HL-60 (cell line): ENCODE results near the gene PPP1R27.
A peak's percentile ranks its signal among the peaks of the same experiment; 100 is the strongest.

Source experiments
- DNase-seq, 2 experiments: peaks; one replicate each; pipeline ENCODE4 v3.0.0-alpha.2; 2010 to 2020; ENCODE audit warnings: low read depth in 1 of 2, low spot score in 1 of 2
- H3K27ac ChIP-seq: fragments of 250-450 bp; sonication (Bioruptor Pico); replicated peaks from 2 replicates; pipeline ENCODE4 v1.5.1; 2020; ENCODE audit warnings: mild to moderate bottlenecking, moderate library complexity
- H3K27me3 ChIP-seq: fragments of 250-450 bp; sonication (Bioruptor Pico); 2 replicates; pipeline ENCODE4 v1.5.1; 2021; ENCODE audit warnings: mild to moderate bottlenecking, moderate library complexity; ENCODE audit not compliant: insufficient read depth, poor library complexity, severe bottlenecking
- H3K4me3 ChIP-seq: replicated peaks from 2 replicates; pipeline ENCODE4 v1.5.1; 2011; ENCODE audit warnings: mild to moderate bottlenecking, control low read depth, low read length; ENCODE audit not compliant: insufficient read depth
- GABPA ChIP-seq: IDR thresholded peaks from 2 replicates; pipeline ENCODE4 v1.6.1; 2012; ENCODE audit warnings: low read depth
- POLR2AphosphoS5 ChIP-seq: IDR thresholded peaks from 2 replicates; pipeline ENCODE4 v1.6.1; 2012; ENCODE audit warnings: low read depth
- SPI1 ChIP-seq: IDR thresholded peaks from 2 replicates; pipeline ENCODE4 v1.6.1; 2012; ENCODE audit warnings: low read depth, mild to moderate bottlenecking, borderline replicate concordance
- TF ChIP-seq, protein P1 (sequence below): IDR thresholded peaks from one replicate; pipeline ENCODE4 v1.5.1; 2011; ENCODE audit warnings: low read length, control low read depth, inconsistent platforms; ENCODE audit not compliant: insufficient read depth
- TF ChIP-seq, protein P2 (sequence below): IDR thresholded peaks from 2 replicates; pipeline ENCODE4 v1.6.1; 2012; ENCODE audit warnings: low read depth; ENCODE audit not compliant: insufficient replicate concordance

The PPP1R27 gene

DNA sequence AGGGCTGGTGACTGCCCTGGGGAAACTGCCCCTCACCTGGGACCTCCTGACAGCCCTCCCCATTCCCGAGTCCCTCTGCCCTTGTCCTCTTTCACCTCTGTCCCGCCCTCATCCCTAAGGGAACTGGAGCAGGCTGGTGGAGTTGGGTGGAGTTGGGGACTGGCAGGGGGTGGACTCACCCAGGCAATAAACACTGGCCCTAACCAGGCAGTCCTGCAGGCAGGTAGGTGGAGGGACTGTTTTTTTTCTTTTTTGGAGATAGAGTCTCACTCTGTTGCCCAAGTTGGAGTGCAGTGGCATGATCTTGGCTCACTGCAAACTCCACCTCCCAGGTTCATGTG lies 19.2 kb downstream of the PPP1R27 start:
- TF ChIP-seq POLR2AphosphoS5 (no peak), GABPA (no peak), SPI1 (no peak)
- TF ChIP-seq, protein P1, sequence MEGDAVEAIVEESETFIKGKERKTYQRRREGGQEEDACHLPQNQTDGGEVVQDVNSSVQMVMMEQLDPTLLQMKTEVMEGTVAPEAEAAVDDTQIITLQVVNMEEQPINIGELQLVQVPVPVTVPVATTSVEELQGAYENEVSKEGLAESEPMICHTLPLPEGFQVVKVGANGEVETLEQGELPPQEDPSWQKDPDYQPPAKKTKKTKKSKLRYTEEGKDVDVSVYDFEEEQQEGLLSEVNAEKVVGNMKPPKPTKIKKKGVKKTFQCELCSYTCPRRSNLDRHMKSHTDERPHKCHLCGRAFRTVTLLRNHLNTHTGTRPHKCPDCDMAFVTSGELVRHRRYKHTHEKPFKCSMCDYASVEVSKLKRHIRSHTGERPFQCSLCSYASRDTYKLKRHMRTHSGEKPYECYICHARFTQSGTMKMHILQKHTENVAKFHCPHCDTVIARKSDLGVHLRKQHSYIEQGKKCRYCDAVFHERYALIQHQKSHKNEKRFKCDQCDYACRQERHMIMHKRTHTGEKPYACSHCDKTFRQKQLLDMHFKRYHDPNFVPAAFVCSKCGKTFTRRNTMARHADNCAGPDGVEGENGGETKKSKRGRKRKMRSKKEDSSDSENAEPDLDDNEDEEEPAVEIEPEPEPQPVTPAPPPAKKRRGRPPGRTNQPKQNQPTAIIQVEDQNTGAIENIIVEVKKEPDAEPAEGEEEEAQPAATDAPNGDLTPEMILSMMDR: no peak
- TF ChIP-seq, protein P2, sequence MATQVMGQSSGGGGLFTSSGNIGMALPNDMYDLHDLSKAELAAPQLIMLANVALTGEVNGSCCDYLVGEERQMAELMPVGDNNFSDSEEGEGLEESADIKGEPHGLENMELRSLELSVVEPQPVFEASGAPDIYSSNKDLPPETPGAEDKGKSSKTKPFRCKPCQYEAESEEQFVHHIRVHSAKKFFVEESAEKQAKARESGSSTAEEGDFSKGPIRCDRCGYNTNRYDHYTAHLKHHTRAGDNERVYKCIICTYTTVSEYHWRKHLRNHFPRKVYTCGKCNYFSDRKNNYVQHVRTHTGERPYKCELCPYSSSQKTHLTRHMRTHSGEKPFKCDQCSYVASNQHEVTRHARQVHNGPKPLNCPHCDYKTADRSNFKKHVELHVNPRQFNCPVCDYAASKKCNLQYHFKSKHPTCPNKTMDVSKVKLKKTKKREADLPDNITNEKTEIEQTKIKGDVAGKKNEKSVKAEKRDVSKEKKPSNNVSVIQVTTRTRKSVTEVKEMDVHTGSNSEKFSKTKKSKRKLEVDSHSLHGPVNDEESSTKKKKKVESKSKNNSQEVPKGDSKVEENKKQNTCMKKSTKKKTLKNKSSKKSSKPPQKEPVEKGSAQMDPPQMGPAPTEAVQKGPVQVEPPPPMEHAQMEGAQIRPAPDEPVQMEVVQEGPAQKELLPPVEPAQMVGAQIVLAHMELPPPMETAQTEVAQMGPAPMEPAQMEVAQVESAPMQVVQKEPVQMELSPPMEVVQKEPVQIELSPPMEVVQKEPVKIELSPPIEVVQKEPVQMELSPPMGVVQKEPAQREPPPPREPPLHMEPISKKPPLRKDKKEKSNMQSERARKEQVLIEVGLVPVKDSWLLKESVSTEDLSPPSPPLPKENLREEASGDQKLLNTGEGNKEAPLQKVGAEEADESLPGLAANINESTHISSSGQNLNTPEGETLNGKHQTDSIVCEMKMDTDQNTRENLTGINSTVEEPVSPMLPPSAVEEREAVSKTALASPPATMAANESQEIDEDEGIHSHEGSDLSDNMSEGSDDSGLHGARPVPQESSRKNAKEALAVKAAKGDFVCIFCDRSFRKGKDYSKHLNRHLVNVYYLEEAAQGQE: no peak
- Histone ChIP-seq H3K4me3 (no peak overlapping the region), H3K27ac (no peak overlapping the region)

DNA sequence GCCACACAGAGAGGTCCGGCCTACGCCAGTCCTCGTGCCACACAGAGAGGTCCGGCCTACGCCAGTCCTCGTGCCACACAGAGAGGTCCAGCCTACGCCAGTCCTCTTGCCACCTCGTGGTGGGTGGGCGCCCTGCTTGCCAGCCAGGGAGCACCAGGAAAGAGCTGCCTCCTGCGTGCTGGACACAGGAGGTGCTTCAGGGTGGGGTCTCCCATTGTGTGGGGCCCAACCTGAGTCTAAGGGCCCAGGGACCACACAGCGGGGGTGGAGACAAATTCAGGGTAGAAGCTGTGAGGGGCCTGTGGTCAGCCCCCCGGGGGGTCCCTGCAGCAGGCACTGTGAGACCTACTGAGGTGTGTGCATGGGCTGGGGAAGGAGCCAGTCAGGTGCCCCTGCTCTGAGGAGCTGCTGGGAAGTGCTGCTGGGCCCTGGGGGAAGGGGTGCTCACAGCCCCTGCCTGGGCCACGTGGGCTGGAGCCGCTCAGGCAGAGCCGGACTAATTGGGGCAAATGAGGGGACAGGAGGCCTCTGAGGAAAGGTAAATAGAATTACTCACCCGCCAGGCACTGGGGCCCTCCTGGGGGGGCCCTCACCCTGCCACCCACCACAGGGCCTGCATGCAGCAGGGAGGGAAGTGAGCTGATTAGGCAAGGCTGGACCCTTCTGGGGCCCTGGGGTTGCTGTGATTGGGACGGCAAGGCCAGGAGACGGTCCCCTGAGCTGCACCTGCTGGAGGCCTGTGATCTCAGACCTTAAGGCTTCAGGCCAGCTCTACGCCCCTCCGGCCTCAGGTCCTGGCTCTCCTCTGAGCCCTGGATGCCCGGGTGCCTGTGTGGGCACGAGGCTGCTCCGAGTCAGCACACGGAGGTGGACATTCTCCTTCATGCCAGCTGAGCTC lies 19.9 kb downstream of the PPP1R27 start:
- no peak for DNase-seq
- Histone ChIP-seq H3K27ac (no peak overlapping the region), H3K4me3 (no peak overlapping the region), H3K27me3 (no peaks in the 10 kb centered on the region)
- peak; percentile 19; the same call in 1 of the 2 replicates for TF ChIP-seq SPI1
- TF ChIP-seq, protein P1: no peak

More for the DNA sequence above, 19.2 kb downstream of the PPP1R27 start:
- no peak for DNase-seq
- no peaks in the 10 kb centered on the region for H3K27me3 ChIP-seq

DNA sequence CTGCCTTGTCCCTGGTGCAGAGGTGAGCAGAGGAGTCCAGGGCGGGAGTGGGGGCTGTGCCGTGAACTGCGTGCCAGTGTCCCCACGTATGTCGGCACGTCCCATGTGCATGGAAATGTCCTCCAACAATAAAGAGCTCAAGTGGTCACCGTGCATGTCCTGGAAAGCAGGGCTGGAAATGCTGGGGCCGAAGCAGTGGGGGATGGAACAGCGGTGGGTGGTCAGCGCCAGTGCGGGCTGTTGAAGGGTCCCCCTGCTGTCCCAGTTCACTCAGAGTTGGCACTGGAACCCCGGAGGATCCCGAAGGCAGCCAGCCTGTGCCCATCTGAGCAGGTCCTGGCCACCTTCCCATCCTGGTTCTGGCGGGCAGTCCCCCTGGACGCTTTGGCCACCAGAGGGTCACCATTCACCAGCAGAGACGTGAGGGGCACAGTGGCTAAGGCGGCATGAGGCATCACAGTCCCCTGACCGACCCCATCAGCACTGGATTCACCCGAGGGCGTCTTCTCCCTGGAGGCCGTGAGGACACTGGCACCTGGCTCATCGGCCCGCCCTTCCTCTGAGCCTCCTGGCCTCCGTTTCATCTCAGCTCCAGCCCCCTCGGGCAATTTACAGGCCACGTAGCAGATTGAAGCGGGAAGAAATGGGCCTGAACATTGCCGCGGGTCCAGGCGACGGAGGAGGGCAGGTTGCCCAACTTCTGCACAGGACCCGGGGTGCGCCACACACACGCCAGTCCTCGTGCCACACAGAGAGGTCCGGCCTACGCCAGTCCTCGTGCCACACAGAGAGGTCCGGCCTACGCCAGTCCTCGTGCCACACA lies 20.8 kb downstream of the PPP1R27 start:
- TF ChIP-seq, protein P2: no peak
- TF ChIP-seq SPI1 (no peak), GABPA (no peak), POLR2AphosphoS5 (no peak)
- TF ChIP-seq, protein P1: no peak
- Histone ChIP-seq H3K4me3 (no peak overlapping the region), H3K27me3 (no peaks in the 10 kb centered on the region), H3K27ac (no peak overlapping the region)
- DNase-seq: no peak
